GM18861 (cell line): ENCODE results near the gene SFRP2.

ENCODE experiments used
- ATAC-seq: cut with Tn5 transposase; IDR thresholded peaks from one replicate; pipeline ENCODE4 v1.9.1; 2021; ENCODE audit not compliant: unreplicated experiment

SFRP2 gene

DNA sequence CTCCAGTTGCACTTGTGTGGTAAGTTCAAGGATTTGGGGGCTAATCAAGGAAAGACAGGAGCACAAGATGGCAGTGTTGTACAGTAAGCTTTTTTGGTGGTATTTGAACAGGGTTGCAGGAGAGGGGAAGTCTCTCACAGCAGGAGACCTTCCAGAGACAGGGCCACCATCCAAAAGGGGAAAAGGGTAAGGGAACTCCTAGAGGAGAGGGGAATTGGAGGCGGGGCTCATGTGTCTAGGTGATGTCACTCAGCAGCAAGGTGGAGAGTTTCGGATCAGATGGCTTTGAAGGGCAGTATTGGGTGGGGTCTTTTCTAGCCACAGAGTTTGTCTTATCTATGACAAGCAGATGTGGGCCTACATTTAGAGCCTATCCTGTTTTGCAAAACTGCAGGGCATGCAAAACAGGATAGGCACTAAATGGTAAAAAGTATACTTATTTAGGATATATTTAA lies 15.6 kb downstream of the SFRP2 start:
- no peak for ATAC-seq

DNA sequence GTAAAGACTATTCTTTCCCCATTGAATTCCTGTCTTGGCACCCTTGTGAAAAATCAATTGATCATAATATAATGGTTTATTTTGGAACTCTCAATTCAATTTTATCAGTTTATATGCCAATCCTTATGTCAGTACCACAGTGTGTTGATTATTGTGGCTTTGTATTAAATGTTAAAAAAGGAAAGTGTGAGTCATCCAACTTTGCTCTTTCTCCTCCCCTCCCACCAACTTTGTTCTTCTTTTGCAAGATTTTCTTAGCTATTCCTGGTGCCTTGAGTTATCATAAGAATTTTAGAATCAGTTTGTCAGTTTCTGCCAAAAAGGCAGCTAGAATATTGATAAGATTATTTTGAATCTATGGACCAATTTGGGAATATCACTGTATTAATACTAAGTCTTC lies 17.8 kb downstream of the SFRP2 start:
- no peak for ATAC-seq

DNA sequence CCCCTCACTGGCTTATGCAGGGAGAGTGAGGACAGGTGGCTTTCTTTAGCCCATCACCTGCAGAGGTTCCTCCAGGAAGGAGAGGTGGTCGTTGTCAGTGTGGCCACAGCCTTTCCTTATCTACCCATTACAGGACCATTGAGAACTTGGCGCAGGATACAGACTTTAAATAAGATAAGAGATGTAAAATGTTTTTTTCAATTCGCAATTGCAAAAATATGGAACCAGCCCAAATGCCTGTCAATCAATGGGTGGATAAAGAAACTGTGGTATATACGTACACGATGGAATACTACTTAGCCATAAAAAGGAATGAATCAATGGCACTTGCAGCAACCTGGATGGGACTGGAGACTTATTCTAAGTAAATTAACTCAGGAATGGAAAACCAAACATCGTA lies 22.1 kb downstream of the SFRP2 start:
- no peak for ATAC-seq

DNA sequence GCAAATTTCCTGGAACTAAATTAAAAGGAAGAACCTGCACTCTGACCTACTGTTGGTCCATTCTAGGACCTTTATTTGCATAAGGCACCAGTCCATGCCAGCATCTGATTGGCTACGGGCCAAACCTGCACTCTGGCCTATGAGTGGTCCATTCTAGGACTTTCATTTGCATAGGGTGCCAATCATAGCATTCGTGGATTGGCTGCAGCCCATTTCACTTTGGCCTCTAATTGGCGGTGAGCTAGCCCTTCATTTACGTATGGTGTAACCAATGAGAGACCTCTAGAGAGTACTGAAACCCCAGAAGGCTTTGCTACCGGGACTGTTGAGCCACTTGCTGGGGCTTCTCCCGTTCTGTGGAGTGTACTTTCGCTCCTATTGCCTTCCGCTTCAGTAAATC lies 23.0 kb downstream of the SFRP2 start:
- ATAC-seq, result no peak

DNA sequence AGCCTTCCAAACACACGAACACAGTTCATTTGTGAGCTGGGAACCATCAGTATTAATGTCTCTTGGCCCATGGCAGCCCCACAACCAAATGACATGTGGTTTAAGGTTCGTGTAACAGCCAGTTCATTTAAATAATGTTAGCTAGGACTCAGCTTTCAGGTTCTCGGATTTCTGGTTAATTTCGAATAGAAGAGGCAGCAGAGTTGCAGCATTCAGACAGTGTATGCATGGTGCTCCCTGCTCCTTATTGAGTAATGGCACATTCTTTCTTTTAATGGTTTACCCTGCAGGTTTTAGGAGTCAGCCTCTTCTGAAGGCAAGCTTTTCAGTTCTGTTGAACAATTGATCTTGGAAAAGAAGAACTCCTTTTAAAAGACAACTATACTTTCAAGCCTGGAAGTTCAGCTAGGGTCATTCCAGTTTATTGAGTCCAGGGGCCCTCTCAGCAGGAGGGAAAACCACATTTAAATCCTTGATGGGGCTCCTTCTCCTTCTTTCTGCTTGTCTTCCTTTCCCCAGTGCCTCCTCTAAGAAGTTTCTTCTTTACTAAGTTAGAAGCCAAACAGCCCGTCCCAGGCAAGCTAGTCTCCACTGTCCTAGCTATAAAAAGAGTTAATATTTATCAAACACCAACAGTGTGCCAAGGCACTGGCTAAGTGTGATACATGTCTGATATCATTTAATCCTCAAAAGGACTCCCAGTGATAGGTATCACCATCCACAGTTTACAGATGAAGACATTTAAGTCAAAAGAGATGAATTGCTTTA lies 24.1 kb downstream of the SFRP2 start:
- no peak for ATAC-seq

DNA sequence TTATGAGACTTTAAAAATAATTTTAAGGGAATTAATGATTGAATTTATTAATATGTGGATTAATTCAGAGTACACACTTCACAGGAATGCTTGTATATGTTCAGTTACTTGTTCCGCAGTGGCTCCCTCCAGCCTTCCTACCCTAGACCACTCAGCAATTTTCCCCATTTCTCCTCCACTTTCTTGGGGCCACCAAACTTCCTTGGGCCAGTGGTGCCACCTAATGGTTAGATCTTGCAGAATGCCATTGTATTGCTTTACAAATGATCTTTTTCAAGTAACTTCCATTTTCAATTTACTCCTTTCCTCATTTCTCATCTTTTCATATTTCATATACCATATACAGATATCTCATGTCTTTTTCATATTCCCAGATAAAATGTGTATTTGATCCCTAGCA lies 25.5 kb downstream of the SFRP2 start:
- no peak for ATAC-seq

DNA sequence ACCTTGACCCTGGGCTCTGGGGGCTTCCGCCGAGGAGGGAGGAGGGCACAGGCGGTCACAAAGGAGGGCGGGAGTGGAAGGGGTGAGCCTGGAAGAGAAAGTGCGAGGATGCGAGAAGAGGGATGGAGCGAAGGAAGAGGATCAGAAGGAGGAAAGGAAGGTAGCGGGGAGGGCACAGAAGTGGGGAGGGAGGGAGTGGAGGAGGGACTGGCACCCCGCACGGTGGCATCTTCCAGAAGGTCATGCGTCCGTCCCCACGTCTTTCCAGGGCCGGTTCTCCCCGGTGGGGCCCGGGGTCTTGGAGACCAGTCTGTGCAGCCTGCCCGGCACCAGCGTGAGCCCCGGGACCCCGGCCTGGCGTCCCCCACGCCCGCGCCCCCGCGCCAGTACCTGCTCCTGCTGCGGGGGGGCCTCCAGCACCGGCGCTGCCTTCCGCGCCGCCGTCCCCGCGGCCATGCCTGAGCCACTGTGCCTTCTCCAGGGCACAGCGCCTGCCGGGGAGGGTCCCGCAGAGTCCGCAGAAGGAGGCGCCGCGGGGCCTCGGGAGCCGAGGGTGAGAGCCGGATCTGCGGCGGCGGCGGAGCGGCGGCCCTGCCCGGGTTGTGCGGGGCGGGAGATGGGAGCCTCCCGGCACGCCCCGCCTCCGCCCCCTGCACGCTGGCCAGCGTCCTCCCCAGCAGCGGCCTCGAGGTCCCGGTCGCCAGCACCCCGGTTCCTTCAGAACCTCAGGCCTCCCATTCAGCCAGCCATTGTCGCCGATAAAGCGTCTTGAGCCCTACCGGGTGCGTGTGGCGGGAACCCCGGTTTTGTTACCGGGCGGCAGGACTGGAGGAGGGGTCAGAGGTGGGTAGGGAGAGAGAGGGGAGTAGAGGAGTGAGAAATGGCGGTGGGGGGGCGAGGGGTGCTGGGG lies 29.2 kb downstream of the SFRP2 start, which contains the start of gene RNF175:
Gene RNF175 (minus strand): TSS at position 618 of the 910 bp plus-strand sequence. CDS start 162 bp downstream, at position 456.
- ATAC-seq, result no peak

DNA sequence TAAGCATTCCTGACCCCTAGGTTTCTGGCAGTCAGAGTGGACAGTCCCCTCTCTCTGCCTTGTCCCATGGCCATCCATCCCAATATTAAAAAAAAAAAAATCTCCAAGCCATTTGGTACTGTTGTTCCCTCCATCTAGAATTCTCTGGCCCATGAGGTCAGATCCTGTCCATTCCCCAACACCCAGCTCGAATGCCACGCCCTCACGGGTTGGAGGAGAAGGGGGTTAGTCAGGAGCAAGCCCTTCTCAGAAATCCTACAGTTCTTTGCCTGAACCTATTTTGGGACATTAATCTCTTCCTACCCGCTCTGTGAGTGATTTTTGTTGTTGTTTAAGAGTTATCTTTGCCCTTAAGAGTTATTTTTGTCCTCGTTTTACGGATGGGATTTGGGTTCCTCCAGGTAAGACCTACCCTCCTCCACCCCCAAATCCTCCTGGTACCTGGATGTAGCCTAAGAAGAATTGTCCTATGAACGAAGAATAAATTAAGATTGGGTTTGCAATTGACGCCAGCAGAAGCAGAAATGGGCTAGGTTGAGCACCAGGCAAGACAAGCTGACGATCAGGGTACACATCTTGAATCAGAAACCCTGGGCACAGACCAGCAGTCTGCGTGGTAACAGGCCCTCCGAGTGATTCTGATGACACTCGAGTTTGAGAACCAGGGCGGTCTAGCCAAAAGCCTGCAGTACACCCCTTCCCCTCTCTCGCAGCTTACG lies 30.0 kb downstream of the SFRP2 start:
- no peak for ATAC-seq

DNA sequence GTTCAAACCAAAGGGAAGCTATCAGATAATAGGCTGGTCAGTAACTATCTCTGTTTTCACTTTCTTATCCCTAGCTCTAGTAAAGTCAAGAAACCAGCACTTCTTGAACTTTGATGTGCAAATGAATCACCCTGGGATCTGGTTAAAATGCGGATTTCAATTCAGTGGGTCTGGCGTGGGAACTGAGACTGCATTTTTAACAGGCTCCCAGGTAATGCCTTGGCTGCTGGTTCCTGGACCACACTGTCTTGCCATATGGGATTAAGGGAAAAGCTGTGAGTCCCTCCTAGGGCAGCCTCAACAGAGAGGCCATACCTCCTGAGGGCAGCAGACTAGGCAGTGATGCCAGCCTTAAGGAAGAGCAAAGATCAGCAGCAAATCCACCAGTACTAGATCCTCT lies 30.7 kb downstream of the SFRP2 start:
- no peak for ATAC-seq

DNA sequence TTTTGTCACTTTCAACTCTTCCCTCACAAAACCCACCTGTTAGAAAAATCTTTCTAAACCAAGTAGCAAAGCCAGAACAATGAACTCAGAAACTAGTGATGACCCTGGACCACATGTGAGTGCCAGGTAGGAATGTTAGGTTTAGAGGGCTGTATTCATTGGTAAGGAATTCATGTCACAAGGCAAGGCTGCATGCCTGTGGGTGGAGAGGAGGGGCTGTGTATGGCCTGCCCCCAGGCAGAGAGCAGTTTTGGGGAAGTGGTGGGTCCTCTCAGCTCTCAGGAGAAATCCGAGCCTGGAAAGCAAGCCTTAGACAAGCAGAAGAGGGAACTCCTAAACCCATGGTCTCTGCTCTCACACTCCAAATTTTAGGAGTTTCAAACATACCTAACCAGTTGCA lies 31.5 kb downstream of the SFRP2 start:
- ATAC-seq, result no peak

DNA sequence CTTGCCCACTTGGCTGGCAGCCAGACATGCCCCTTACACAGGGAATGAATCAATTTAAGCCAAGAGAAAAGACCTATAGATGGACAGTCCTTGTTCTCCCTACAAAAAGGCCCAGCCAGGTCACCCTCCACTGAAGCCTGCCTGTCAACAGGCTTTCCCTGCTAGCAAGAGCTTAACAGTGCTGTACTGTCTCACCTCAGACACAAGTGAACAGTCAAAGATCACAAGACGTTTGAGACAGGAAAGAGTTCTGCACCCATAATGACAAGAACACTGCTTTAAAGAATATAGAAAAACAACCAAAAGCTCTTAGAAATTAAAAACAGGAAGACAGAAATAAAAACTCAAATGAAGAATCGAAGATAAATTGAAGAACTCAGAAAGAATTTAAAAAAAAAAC lies 33.7 kb downstream of the SFRP2 start:
- no peak for ATAC-seq

DNA sequence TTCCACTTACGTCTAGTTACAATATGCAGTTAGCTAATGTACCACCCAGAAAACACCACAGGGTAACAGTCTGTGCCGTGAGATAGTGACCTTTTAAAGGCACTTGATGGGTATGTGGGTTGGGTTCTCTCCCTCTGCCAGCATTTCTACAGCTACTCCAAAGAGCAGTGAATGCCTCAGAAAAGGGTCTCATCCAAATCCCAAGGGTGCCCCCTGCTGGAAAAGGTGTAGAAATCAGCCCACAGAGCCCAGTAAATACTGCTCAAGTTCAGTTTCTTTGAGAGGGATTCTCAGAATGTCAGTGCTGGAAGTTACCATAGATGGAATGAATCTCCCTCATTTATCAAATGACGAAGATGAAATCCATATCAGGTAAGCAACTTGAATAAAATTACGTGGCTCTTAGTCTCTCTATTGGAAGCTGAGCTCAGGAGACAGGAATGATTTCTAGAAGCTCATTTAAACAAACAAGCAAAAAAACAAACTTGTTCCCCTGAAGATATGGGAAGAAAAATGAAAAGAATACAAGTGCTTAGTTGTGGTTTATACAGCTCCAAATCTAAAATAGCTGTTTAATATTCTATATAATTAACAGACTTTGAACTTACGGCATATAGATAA lies 38.6 kb downstream of the SFRP2 start:
- peak; percentile 81 for ATAC-seq

DNA sequence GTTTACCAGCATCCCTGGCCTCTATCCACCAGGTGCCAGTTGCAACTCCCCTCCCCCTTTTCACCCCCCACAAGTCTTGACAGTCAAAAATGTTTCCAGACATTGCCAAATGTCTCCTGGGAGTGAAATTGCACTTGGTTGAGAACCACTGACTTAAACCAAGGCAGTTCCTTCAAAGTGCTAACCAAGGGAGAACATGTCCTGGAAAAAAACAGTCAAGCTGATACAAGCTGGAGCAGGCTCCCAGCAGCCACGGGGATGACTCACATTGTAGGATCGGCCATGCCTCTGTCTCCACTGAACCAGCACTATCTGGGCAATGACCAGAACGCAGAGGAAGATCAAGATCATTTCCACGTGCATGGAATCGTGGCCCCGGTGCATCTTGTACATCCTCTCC lies 40.5 kb downstream of the SFRP2 start:
- ATAC-seq, result no peak

DNA sequence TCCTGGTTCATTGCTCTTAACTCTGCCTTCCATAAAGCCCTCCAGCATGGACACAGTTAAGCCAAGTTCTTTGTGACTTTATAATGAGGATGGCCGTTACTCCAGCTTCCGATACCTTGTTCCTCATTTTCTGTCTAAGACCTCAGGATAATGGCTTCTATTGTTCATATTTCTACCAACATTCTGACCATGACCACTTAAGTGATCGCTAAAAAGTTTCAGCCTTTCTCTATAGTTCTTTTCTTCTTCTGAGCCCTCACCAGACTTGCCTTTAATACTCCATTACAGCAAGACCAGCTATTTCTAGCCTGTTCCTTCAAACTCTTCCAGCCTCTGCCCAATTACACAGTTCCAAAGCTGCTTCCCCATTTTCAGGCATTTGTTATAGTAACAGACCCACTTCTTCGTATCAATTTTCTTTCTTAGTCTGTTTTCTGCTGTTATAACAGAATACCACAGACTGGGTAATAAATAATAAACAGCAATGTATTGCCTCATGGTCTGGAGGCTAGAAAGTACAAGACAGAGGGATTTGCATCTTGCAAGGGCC lies 41.4 kb downstream of the SFRP2 start:
- ATAC-seq, result no peak

DNA sequence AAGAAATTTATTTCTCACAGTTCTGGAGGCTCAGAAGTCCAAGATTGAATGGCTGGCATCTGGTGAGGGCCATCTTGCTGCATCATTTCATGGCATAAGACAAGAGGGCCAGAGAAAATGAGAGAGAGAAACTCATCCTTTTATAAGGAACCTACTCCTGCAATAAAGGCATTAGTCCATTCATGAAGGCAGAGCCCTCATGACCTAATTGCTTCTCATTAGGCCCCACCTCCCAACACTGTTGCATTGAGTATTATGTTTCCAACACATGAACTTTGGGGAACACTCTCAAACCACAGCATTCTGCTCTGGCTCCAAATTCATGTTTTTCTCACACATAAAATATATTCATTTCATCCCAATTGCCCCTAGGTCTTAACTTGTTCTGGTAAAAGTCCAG lies 43.2 kb downstream of the SFRP2 start:
- ATAC-seq, result no peak

DNA sequence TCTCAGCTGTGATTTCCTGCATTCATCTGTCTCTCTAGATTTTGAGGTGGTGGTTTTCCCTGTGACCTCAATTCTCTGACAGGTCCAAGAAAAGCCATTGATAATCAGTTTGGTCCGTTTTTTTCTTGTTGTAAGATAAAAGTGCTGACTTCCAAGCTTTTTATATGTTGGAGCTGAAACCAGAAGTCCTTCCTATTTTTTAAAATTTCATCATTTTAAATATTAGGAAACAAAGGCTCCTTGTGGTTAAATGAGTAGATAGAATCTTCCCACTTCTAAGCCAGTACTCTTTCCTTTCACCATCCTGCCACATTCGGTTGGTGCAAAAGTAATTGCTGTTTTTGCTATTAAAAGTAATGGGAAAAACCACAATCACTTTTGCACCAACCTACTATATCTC lies 47.3 kb downstream of the SFRP2 start:
- no peak for ATAC-seq

DNA sequence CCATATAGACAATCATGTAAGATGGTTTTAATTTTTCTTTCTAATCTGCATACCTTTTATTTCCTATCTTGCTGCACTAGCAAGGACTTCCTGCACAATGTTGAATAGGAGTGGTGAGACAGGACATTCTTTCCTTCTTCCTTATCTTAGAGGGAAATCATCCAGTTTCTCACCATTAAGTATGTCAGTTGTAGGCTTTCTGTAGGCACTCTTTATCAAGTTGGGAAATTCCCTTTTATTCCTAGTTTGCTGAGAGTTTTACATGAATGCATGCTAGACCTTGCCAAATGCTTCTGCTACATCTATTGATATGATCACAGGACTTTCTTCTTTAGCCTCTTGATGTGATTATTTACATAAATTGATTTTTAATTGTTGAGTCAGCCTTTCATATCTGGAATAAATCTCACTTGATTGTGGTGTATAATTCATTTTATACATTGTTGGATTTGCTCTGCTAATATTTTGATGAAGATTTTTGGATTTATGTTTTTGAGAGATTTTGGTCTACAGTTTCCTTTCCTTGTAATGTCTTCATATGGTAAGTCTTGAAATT lies 52.9 kb downstream of the SFRP2 start:
- no peak for ATAC-seq

DNA sequence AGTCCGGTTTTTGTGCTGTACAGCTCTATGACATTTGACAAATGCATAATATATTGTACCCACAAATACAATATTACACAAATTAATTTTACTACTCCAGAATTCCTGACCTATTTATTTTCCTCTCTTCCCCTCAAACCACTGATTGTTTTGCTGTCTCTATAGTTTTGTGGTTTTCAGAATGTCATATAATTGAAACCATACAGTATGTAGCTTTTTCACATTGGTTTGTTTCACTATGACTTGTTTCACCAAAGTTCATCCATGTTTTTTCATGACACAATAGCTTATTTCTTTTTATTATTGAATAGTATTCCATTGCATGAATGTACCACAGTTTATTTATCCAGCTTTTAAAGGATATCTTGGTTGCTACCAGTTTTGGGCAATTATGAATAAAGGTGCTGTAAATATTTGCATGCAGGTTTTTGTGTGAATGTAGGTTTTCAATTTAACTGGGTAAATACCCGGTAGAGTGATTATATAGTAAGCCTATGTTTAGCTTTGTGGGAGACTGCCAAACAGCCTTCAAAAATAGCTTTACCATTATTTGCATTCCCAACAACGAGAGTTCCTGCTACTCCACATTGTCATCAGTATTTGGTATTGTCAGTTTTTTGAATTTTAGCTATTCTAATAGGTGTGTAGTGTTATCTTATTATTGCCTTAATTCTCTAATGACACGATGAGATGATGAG lies 55.0 kb downstream of the SFRP2 start:
- peak; percentile 66 for ATAC-seq

DNA sequence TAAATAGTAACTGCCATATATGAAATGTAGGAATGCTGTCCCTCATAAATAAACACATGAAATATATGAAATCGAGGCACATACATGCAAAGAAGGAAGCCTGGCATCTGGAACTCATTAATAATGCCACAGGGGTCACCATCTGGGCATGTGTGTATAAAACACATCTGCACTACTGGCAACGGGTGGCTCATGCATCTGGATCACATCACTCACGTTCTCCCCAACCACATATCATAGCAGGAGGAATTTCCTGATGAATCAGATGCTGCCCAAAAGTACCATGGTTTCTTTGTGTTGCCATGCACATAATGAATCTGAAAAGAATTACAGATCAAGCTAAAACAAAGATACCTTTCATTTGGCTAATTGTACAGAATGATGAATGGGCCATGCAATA lies 57.6 kb downstream of the SFRP2 start:
- no peak for ATAC-seq
